MM.1S (cell line): ENCODE measurements around the gene ACE.
"Not testable (repeated sequence)": the region's sequence is repeated elsewhere in the genome, so short reads cannot be mapped to it uniquely, and the experiment has no call there.

Experiments
- DNase-seq: peaks from one replicate; pipeline ENCODE4 v3.0.0-alpha.2; 2015
- H2AFZ ChIP-seq: fragments of 300-600 bp; sonication (generic); 2 replicates; pipeline ENCODE4 v1.6.0; 2016; ENCODE audit warnings: antibody characterized with exemption, low read length
- H3F3A ChIP-seq: fragments of 300-600 bp; sonication (generic); 2 replicates; pipeline ENCODE4 v1.6.1; 2016; ENCODE audit warnings: mild to moderate bottlenecking, antibody characterized with exemption, low read length, moderate library complexity, mixed read lengths; ENCODE audit not compliant: insufficient read depth
- H3K27ac ChIP-seq: fragments of 300-600 bp; sonication (generic); 2 replicates; pipeline ENCODE4 v1.5.1; 2016; ENCODE audit warnings: mild to moderate bottlenecking, low read length
- H3K27me3 ChIP-seq: fragments of 300-600 bp; sonication (generic); replicated peaks from 2 replicates; pipeline ENCODE4 v1.6.0; 2016; ENCODE audit warnings: low read length; ENCODE audit not compliant: insufficient read depth
- H3K36me3 ChIP-seq: fragments of 300-600 bp; sonication (generic); replicated peaks from 2 replicates; pipeline ENCODE4 v1.6.1; 2016; ENCODE audit warnings: mild to moderate bottlenecking, low read length, mixed read lengths; ENCODE audit not compliant: insufficient read depth
- H3K4me1 ChIP-seq: fragments of 300-600 bp; sonication (generic); 2 replicates; pipeline ENCODE4 v1.6.1; 2016; ENCODE audit warnings: low read length, mixed read lengths
- H3K4me2 ChIP-seq: fragments of 300-600 bp; sonication (generic); 2 replicates; pipeline ENCODE4 v1.6.0; 2016; ENCODE audit warnings: low read depth, low read length
- H3K4me3 ChIP-seq: fragments of 300-600 bp; sonication (generic); 2 replicates; pipeline ENCODE4 v1.5.1; 2016; ENCODE audit warnings: low read length, mixed read lengths
- H3K79me2 ChIP-seq: fragments of 300-600 bp; sonication (generic); 2 replicates; pipeline ENCODE4 v1.6.1; 2016; ENCODE audit warnings: mixed run types, low read length, mixed read lengths
- H3K9ac ChIP-seq: fragments of 300-600 bp; sonication (generic); 2 replicates; pipeline ENCODE4 v1.6.1; 2016; ENCODE audit warnings: low read length, mixed read lengths
- H3K9me2 ChIP-seq: fragments of 300-600 bp; sonication (generic); replicated peaks from 2 replicates; pipeline ENCODE4 v1.6.1; 2016; ENCODE audit warnings: mild to moderate bottlenecking, low read length, mixed read lengths; ENCODE audit not compliant: insufficient read depth
- H3K9me3 ChIP-seq: fragments of 300-600 bp; sonication (generic); replicated peaks from 2 replicates; pipeline ENCODE4 v1.6.1; 2016; ENCODE audit warnings: mild to moderate bottlenecking, low read length, mixed read lengths; ENCODE audit not compliant: insufficient read depth
- H4K20me1 ChIP-seq: fragments of 300-600 bp; sonication (generic); 2 replicates; pipeline ENCODE4 v1.6.1; 2016; ENCODE audit warnings: mild to moderate bottlenecking, low read length, moderate library complexity, mixed read lengths; ENCODE audit not compliant: insufficient read depth
- CTCF ChIP-seq: fragments of 300-600 bp; sonication (generic); IDR thresholded peaks from 2 replicates; pipeline ENCODE4 v1.5.1; 2016; ENCODE audit warnings: antibody characterized with exemption, low read length, mixed read lengths
- EZH2 ChIP-seq: fragments of 300-600 bp; sonication (generic); optimal IDR thresholded peaks from 2 replicates; pipeline ENCODE3; 2017; ENCODE audit warnings: low read depth, mild to moderate bottlenecking, antibody characterized with exemption, low read length, mixed read lengths
- EZH2phosphoT487 ChIP-seq: fragments of 300-600 bp; sonication (generic); IDR thresholded peaks from 2 replicates; pipeline ENCODE4 v1.6.1; 2018; ENCODE audit warnings: antibody characterized with exemption, low read length

Gene ACE

GRCh38 chr17:63464691-63465236 is 12.1 kb upstream of the ACE start:
- Histone ChIP-seq H2AFZ (no peak overlapping the region), H3F3A (0 out of 2 replicates have a peak, but pooled peaks cover 3% of the 10 kb centered on the region), H3K4me2 (no peak overlapping the region), H4K20me1 (no peaks in the 10 kb centered on the region), H3K4me3 (no peak overlapping the region), H3K27me3 (no peaks in the 10 kb centered on the region), H3K9me2 (no peaks in the 10 kb centered on the region), H3K36me3 (no peaks in the 10 kb centered on the region), H3K9me3 (no peaks in the 10 kb centered on the region), H3K79me2 (no peaks in the 10 kb centered on the region), H3K27ac (no peak overlapping the region), H3K9ac (no peak overlapping the region), H3K4me1 (no peaks in the 10 kb centered on the region)
- no peak for DNase-seq
- TF ChIP-seq EZH2 (no peak), EZH2phosphoT487 (no peak), CTCF (no peak)

GRCh38 chr17:63468099-63468498 is 8.8 kb upstream of the ACE start:
- not testable (repeated sequence) for H3K36me3 ChIP-seq, H3K4me2 ChIP-seq, H4K20me1 ChIP-seq, H3K9me2 ChIP-seq, H3K4me1 ChIP-seq, DNase-seq, H3K9me3 ChIP-seq, H3K27ac ChIP-seq, H2AFZ ChIP-seq, H3K79me2 ChIP-seq, H3K9ac ChIP-seq, H3K4me3 ChIP-seq, H3F3A ChIP-seq
- peaks cover 19% of the 10 kb centered on the region for H3K27me3 ChIP-seq

GRCh38 chr17:63474174-63474573 is 2.7 kb upstream of the ACE start:
- DNase-seq: no peak
- Histone ChIP-seq H3K27me3 (peaks cover 68% of the 10 kb centered on the region), H3K4me1 (0 out of 2 replicates have a peak, but pooled peaks cover 4% of the 10 kb centered on the region), H2AFZ (no peak overlapping the region), H3K9me2 (no peaks in the 10 kb centered on the region), H3K27ac (no peak overlapping the region), H3K9ac (no peak overlapping the region), H3K79me2 (no peaks in the 10 kb centered on the region), H3K36me3 (no peaks in the 10 kb centered on the region), H3K4me2 (no peak overlapping the region), H3K9me3 (no peaks in the 10 kb centered on the region), H3K4me3 (no peak overlapping the region), H4K20me1 (no peaks in the 10 kb centered on the region), H3F3A (no peaks in the 10 kb centered on the region)
- TF ChIP-seq EZH2phosphoT487 (no peak), EZH2 (no peak), CTCF (no peak)

GRCh38 chr17:63474586-63475460 is 2.0 kb upstream of the ACE start:
- Histone ChIP-seq H3K9ac (no peak overlapping the region), H4K20me1 (no peaks in the 10 kb centered on the region), H3K36me3 (no peaks in the 10 kb centered on the region), H3K27me3 (peaks cover 74% of the 10 kb centered on the region), H3K4me3 (no peak overlapping the region), H3K4me2 (no peak overlapping the region), H3K9me2 (no peaks in the 10 kb centered on the region), H3K9me3 (no peaks in the 10 kb centered on the region), H3F3A (no peaks in the 10 kb centered on the region), H2AFZ (no peak overlapping the region), H3K4me1 (0 out of 2 replicates have a peak, but pooled peaks cover 4% of the 10 kb centered on the region), H3K27ac (no peak overlapping the region), H3K79me2 (no peaks in the 10 kb centered on the region)
- no peak for TF ChIP-seq EZH2phosphoT487
- no peak for TF ChIP-seq EZH2
- no peak for TF ChIP-seq CTCF
- no peak for DNase-seq
